Dermis microvascular lymphatic vessel endothelial cell (primary cell): ENCODE results near the gene ELSPBP1. TPM values are rescaled to one million over a fixed set of nuclear protein-coding genes. Genes with fewer than 3 reads are reported as not detected.
"Not testable (repeated sequence)": the region's sequence is repeated elsewhere in the genome, so short reads cannot be mapped to it uniquely, and the experiment has no call there.

ENCODE experiments used
- DNase-seq, 2 donors: peaks; one replicate each; pipeline versions ENCODE4 v3.0.0 to v3.0.0-alpha.2; 2010; ENCODE audit warnings: low read depth in 2 of 2
- total RNA-seq: library from RNA; depleted of rRNA; stranded (reverse); fragments of >200 nt; gene quantifications from 2 replicates; pipeline ENCODE4 v1.2.1, GENCODE V29; 2014

ELSPBP1 gene
- total RNA-seq, 1 donor from 2014 or later: not detected

DNA sequence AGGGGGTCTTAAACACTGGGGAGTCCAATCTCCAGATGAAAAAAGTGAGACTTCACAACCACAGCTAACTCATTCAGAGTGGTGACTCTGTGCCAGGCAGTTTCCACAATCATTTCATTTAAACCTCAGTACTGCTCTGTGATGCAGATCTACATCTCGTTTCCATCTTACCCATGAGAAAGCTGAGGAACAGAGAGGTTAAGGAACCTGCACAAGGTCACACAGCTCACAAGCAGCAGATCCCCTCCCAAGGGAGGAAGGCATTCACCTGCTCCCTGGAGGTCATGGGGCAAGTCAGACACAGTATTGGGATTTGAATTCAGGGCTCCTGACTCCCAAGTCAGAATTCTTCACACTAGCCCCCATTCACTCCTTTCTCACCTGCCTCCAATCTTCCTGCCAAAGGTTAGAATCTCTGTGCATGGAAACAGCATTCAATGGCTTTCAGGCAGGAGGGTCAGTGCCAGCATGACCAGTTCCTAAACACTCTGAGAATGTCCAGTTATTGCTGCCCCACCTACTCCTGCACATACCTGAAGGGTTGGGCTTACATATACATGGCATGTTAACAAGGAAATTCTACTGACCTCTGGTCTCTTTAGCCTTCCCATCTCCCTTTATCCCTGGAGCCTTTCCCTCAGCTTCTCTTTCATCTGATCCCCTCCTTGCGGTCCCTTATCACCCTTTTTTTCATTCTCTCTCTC, 47.6 kb downstream of the ELSPBP1 start:
- DNase-seq: no peak

DNA sequence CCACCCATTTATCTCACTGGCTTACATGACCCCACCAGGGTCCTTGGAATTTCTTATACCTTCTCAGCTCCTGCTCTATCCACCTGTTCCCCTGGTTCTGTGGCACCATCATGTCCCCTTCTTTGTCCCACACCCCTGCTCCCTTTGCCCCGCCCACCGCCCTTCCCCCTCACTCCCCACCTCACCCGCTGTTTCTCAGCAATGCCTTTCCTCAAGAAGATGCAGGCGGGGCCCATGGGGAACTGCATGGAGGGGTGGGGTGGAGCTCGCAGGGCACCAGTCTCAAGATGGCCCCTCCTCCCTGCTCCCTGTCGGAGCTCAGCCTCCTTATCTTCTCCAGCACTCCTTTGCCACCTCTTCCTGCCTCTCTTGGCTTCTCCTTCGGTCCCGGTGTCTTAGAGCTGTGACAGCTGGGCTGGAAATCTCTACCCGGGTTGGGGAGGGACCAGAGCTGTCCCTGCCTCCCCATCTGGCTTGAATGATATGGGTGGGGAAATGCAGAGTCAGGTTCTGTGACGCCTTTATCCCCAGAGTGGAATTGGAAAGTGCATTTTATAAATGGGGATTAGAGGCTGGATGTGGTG, 49.3 kb downstream of the ELSPBP1 start, which contains the start of gene CABP5:
CABP5 (minus strand) TSS at position 405 of the 584 bp plus-strand sequence; CDS start at position 248, 157 bp downstream.
- no peak for DNase-seq

DNA sequence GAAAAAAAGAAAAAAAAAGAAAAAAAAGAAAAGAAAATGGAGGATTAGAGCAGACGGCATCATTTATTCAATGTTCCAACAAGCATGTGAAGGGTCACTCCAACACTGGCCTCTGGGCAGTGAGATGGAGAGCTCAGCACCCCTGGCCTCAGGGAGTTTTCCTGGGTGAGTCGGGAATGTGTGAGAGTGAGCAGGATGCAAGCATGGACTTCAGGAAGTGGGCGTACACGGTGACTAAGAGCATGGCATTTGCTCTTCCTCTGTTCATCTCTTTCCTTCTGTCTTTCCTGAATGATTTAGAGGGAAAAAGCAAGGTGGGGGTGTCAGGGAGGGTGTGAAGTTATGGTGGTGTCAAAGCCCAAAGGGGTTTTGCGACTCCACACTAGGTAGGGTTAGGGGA, 50.1 kb downstream of the ELSPBP1 start:
- DNase-seq: no peak

DNA sequence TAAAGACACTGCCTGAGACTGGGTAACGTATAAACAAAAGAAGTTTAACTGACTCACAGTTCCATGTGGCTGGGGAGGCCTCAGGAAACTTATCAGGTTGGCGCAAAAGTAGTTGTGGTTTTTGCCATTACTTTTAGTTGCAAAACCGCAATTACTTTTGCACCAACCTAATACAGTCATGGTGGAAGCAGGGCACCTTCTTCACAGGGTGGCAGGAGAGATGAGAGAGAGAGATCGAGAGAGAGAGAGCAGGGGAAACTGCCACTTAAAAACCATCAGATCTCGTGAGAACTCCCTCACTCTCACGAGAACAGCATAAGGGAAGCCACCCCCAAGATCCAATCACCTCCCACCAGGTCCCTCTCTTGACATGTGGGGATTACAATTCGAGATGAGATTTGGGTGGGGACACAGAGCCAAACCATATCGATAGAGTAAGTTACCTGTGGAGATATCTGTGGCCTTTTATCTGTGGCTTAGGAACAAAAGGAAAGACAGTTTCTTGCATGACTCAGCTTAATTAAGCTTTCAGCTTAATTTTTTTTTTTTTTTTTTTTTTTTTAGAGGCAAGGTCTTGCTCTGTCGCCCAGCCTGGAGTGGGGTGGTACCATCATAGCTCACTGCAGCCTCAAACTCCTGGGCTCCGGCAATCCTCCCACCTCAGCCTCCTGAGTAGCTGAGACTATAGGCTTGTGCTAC, 57.1 kb downstream of the ELSPBP1 start:
- no peak for DNase-seq

DNA sequence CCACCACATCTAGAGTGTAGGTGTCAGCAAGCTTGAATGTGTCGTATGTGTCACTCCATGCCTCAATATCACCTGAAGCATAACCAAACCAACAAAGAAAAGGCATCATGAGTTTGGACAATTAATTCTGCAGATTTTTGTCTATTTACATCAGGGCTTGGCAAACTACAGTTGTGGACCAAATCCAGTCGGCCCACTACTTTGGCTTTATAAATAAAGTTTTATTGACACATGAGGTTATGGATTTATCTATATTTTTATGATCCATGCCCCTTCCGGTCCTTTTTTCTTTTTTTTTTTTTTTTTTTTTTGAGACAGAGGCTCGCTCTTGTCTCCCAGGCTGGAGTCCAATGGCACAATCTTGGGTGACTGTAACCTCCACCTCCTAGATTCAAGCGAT, 58.6 kb downstream of the ELSPBP1 start:
- no peak for DNase-seq

DNA sequence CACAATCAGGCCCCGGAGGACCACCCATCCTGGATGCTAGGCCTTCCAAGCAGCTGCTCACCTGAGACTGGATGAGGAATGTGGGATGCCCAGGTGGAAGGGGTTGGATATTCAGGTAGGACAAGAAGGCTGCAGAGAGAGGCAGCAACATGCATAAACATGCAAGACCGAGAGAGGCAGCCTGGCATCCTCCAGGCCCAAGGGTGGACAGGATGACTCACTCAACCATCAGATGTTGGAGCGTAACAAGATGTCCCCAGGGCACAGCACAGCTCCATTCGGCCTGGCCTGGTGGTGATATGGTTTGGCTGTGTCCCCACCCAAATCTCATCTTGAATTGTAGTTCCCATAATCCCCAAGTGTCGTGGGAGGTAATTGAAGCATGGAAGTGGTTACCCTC, 59.4 kb downstream of the ELSPBP1 start:
- no peak for DNase-seq

DNA sequence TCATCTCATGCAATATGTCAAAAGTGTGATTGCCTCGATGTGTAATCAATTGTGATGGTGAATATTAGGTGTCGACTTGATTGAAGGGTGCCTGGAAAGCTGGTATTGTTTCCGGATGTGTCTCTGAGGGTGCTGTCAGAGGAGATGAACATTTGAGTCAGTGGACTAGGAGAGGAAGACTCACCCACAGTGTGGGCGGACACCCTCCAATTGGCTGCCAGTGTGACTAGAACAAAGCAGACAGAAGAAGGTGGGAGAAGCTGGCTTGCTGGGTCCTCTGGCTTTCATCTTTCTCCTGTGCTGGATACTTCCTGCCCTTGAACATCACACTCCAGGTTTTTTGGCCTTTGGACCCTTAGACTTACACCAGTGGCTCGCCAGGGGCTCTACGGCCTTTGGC, 64.9 kb downstream of the ELSPBP1 start:
- DNase-seq: no peak

DNA sequence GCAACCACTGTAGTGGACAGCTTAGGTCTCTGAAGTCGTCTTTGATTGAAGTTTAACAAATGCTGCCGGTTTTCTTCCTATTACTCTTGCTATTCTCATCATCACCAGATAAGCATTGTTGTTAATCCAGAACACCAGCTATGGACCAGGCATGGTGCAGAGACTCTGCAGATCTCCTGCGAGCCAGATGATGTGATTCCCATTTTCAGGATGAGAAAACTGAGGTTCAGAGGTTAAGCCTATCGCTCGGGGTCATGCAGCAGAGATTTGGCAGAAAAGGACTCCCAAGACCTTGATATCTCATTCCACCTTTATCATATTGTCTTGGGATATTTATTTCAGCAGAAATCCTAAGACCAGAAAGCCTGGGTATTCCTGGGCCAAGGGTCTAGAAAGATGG, 65.9 kb downstream of the ELSPBP1 start:
- DNase-seq: no peak

DNA sequence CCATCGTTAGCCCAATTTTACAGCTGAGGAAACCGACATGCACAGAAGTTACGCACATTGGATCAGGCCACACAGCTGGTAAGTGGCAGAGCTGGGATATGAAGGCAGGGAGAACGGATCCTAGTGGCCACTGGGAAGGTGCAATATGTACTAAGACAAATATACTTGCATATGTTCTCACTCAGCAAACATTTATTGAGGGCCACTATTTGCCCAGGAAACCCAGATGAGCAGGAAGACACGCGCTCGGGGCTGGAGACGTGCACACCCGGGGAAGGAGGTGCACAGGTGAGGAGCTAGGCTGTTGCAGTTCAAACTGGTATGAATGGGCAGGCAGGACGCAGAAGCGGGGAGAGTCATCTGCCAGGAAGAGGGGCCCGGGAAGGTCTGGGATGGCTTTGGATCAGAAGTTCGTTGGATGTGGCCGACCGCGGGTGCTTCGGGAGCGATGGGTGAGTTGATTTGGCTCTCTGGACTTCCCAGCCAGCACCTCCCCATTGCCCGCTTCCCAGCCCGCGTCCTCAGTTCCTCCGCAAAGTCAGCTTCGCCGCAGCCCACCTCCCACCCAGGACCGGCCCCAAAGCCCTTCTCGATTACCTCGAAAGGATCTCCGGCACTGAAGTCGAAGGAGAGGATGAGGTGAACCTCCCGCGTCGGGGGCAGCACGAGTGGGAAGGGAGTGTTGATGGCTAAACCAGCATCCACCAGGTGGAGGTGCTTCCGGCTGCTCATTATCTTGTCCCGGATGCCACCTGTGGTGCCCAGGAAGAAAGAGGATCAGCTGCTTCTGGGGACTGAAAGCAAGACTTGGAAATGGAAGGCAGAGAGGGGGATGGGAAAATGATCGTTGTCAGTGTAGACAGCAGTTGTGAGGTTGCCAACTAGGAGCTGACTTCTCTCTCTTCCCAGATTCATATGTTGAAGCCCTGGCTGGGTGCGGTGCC, 67.2 kb downstream of the ELSPBP1 start:
- DNase-seq: no peak

DNA sequence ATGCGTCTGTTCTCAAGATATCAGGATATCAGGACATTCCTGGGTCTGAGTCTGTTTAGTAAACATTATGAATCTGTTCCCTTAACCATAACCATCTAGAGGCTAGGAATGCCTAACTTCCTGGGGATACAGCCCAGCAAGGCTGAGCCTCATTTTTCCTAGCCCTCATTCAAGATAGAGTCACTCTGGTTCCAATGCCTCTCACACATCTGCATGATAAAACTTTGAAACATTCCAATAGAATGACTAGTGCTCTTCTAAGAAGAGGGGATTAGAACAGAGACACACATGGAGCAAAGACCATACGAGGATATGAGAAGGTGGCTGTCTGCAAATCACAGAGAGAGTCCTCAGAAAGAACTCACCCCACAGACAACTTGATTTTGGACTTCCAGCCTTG, 70.1 kb downstream of the ELSPBP1 start:
- DNase-seq: no peak

DNA sequence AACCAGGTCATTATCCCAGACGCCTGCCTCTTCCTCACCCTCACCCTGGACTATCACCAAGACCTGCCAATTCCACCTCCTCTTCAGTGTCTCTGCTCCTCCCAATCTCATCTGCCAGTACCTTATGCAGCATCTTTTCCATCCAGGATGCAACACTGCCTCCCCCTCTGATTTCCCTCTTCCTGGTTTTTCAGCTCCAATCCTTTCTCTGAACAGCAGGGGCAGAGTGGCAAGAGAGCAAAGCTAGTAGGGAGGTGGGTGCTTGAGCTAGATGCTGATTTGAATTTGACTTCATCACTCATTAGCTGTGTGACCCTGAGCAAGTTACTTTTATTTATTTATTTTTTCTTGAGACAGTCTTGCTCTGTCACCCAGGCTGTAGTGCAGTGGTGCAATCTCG, 75.0 kb downstream of the ELSPBP1 start:
- no peak for DNase-seq

DNA sequence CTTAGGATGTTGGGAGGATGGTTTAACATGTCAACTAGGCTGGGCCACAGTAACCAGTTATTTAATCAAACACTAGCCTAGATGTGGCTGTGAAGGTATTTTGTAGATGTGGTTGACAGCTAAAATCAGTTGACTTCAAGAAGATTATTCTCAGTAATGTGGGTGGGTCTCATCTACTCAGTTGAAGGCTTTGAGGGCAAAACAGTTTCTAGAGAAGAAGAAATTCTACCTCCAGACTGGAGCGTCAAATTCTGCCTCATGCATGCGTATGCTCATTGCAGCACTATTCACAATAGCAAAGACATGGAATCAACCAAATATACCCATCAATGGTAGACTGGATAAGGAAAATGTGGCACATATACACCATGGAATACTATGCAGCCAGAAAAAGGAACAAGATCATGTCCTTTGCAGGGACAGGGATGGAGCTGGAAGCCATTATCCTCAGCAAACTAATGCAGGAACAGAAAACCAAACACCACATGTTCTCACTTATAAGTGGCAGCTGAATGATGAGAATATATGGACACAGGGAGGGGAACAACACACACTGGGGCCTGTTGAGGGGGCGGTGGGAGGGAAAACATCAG, 75.8 kb downstream of the ELSPBP1 start:
- not testable (repeated sequence) for DNase-seq

Other genes with a start within 250 kb of the ELSPBP1 start
- gene NOP53, start 249.1 kb upstream of the ELSPBP1 start, total RNA-seq: 71.5 and 106 TPM in 2 replicates
- 200 and 277 TPM in 2 replicates for gene SELENOW, start 215.9 kb upstream of the ELSPBP1 start, total RNA-seq
- not detected in 2 replicates for gene TPRX1, start 190.1 kb upstream of the ELSPBP1 start, total RNA-seq
- gene CRX, start 172.7 kb upstream of the ELSPBP1 start, total RNA-seq: not detected in 2 replicates
- gene TPRX2, start 135.4 kb upstream of the ELSPBP1 start, total RNA-seq: not detected in 2 replicates
- gene SULT2A1, start 108.3 kb upstream of the ELSPBP1 start, total RNA-seq: not detected in 2 replicates
- not detected in 2 replicates for gene BSPH1, start 2.5 kb upstream of the ELSPBP1 start, total RNA-seq
- not detected in 2 replicates for gene CABP5, start 49.4 kb downstream of the ELSPBP1 start, total RNA-seq
- gene PLA2G4C, start 116.2 kb downstream of the ELSPBP1 start, total RNA-seq: 67.7 and 108 TPM in 2 replicates
- gene LIG1, start 175.7 kb downstream of the ELSPBP1 start, total RNA-seq: 27.3 and 37.5 TPM in 2 replicates
- gene ZSWIM9, start 176.0 kb downstream of the ELSPBP1 start, total RNA-seq: 2.2 and 3.3 TPM in 2 replicates